ENCODE results near the gene NXPH3. TPM values are rescaled to one million over a fixed set of nuclear protein-coding genes. Genes with fewer than 3 reads are reported as not detected.

The NXPH3 gene
- total and polyA plus RNA-seq, 10 of the 15 experiments (the other 5 are each of a cell fraction or from before 2014, with no cell fraction given) = 0.08 to 0.35 (median 0.12) TPM; not detected in 2

GRCh38 chr17:49613182-49613800 is 37.6 kb downstream of the NXPH3 start:
- peaks cover 5% of the 10 kb centered on the region; the same call in 1 of the 2 replicates for H3K4me1 ChIP-seq (ENCODE audit: control insufficient read depth, insufficient read depth, low read length)
- TF ChIP-seq TARDBP (IDR thresholded peaks at IDR 0.05; ENCODE audit: borderline replicate concordance) (no peak), SMARCA5 (IDR thresholded peaks at IDR 0.05) (no peak)
- CTCF ChIA-PET = interaction anchor here (0.6 to 1.4 kb wide), 5 partner anchors 34 to 1955 kb away, joined by 3 to 5 read pairs (median 3); no protein-coding TSS in a partner anchor
- H3K4me2 ChIP-seq (ENCODE audit: control insufficient read depth, insufficient read depth) = no peak overlapping the region
- FAIRE-seq (no peak), DNase-seq (ENCODE audit: low read depth, low spot score) (no peak), ATAC-seq (no peak)
- BruUV-seq (replicated peaks) = no TSS peak
- no peak overlapping the region for H3K27ac ChIP-seq (ENCODE audit: control insufficient read depth, insufficient read depth)
- POLR2A ChIA-PET = interaction anchor here (0.6 to 1.3 kb wide), 6 partner anchors 14 to 1395 kb away, joined by 3 to 8 read pairs (median 5); no protein-coding TSS in a partner anchor
- peaks cover 7 to 34% of the 10 kb centered on the region in 2 experiments for H3K36me3 ChIP-seq (ENCODE audit: control insufficient read depth in 2 of 2, insufficient read depth in 2 of 2, low read length in 1 of 2)
- in situ Hi-C loops (cut with MboI) = no loop called here
- no peaks in the 10 kb centered on the region for H3K9me3 ChIP-seq (replicated peaks; ENCODE audit: control insufficient read depth, insufficient read depth, low read length)
- H3K27me3 ChIP-seq (replicated peaks in 1 of 2; ENCODE audit: control insufficient read depth in 2 of 2, insufficient read depth in 2 of 2, low read length in 1 of 2) = no peaks in the 10 kb centered on the region
- H4K20me1 ChIP-seq (ENCODE audit: control insufficient read depth, insufficient read depth) = no peaks in the 10 kb centered on the region
- SMC1A ChIA-PET (ENCODE audit: uncharacterized antibody, unreplicated experiment) = interaction anchor here (1.0 to 3.6 kb wide), 4 partner anchors 14 to 83 kb away, joined by 3 to 16 read pairs (median 5); no protein-coding TSS in a partner anchor
- no peak overlapping the region for H3K9ac ChIP-seq (ENCODE audit: control insufficient read depth, insufficient read depth, low read length)
- intact Hi-C loops (cut with micrococcal nuclease; ENCODE audit: unreplicated experiment) = loop anchor here (10.0 kb wide), 1 partner anchor 82 kb away; no protein-coding TSS in a partner anchor
- no peak overlapping the region for H3K4me3 ChIP-seq
- RAD21 ChIA-PET (ENCODE audit: unreplicated experiment) = interaction anchor here (1.6 kb wide), 1 partner anchor 56 kb away, joined by 3 read pairs; no protein-coding TSS in a partner anchor
- 96% methylated on average over 1 of the region's 1 CpG for WGBS (ENCODE audit: insufficient coverage, insufficient replicate concordance, low lambda C conversion rate, missing lambda C conversion rate)
- no peak overlapping the region for H2AFZ ChIP-seq (ENCODE audit: control insufficient read depth, low read depth, low read length)
- H3K79me2 ChIP-seq (ENCODE audit: control insufficient read depth, insufficient read depth, low read length) = no peaks in the 10 kb centered on the region

GRCh38 chr17:49616086-49616485 is 40.4 kb downstream of the NXPH3 start:
- no peak overlapping the region for H3K27ac ChIP-seq (ENCODE audit: control insufficient read depth, insufficient read depth)
- in situ Hi-C loops (cut with MboI) (no loop called here), intact Hi-C loops (cut with micrococcal nuclease; ENCODE audit: unreplicated experiment) (loop anchor here (10.0 kb wide), 1 partner anchor 79 kb away; no protein-coding TSS in a partner anchor)
- 37% methylated on average over 3 of the region's 3 CpGs for WGBS (ENCODE audit: insufficient coverage, insufficient replicate concordance, low lambda C conversion rate, missing lambda C conversion rate)
- H3K4me2 ChIP-seq (ENCODE audit: control insufficient read depth, insufficient read depth) = no peak overlapping the region
- peaks cover 13 to 26% of the 10 kb centered on the region in 2 experiments for H3K36me3 ChIP-seq (ENCODE audit: control insufficient read depth in 2 of 2, insufficient read depth in 2 of 2, low read length in 1 of 2)
- DNase-seq (ENCODE audit: low read depth, low spot score) = no peak
- BruUV-seq (replicated peaks) = no TSS peak
- ChIA-PET CTCF (interaction anchor here (0.6 to 2.2 kb wide), 2 partner anchors 12 to 47 kb away, joined by 3 to 5 read pairs; no protein-coding TSS in a partner anchor), POLR2A (interaction anchor here (0.6 kb wide), 1 partner anchor 21 kb away, joined by 3 read pairs; no protein-coding TSS in a partner anchor), RAD21 (ENCODE audit: unreplicated experiment) (no interaction called here), SMC1A (ENCODE audit: uncharacterized antibody, unreplicated experiment) (interaction anchor here (0.6 to 3.6 kb wide), 7 partner anchors 12 to 84 kb away, joined by 3 to 16 read pairs (median 4); no protein-coding TSS in a partner anchor)
- TF ChIP-seq KAT2A (conservative IDR thresholded peaks at IDR 0.05; ENCODE audit: control insufficient read depth, low read depth, low read length) (no peak), CTCF (IDR thresholded peaks at IDR 0.05 in 2 of 3, conservative IDR thresholded peaks at IDR 0.05 in 1 of 3; ENCODE audit: control insufficient read depth in 2 of 3, extremely low read depth in 1 of 3, insufficient read depth in 1 of 3, low read depth in 3 of 3, low read length in 3 of 3) (0 out of 6 replicates have a peak, but pooled peaks of 1 of the 3 experiments have one; percentile 7), RUNX3 (IDR thresholded peaks at IDR 0.05; ENCODE audit: low read length) (0 out of 2 replicates have a peak, but pooled peaks have one; percentile 0)
- H3K9ac ChIP-seq (ENCODE audit: control insufficient read depth, insufficient read depth, low read length) = no peak overlapping the region
- H3K27me3 ChIP-seq (replicated peaks in 1 of 2; ENCODE audit: control insufficient read depth in 2 of 2, insufficient read depth in 2 of 2, low read length in 1 of 2) = no peaks in the 10 kb centered on the region
- no peaks in the 10 kb centered on the region for H4K20me1 ChIP-seq (ENCODE audit: control insufficient read depth, insufficient read depth)
- H3K4me1 ChIP-seq (ENCODE audit: control insufficient read depth, insufficient read depth, low read length) = peaks cover 5% of the 10 kb centered on the region; the same call in 1 of the 2 replicates
- no peak for FAIRE-seq
- no peak for ATAC-seq
- no peaks in the 10 kb centered on the region for H3K9me3 ChIP-seq (replicated peaks; ENCODE audit: control insufficient read depth, insufficient read depth, low read length)
- no peak overlapping the region for H2AFZ ChIP-seq (ENCODE audit: control insufficient read depth, low read depth, low read length)
- H3K4me3 ChIP-seq = no peak overlapping the region
- no peaks in the 10 kb centered on the region for H3K79me2 ChIP-seq (ENCODE audit: control insufficient read depth, insufficient read depth, low read length)

Data from GM12878 (cell line).